ENCODE results near the gene CCDC102A. TPM values are rescaled to one million over a fixed set of nuclear protein-coding genes. Genes with fewer than 3 reads are reported as not detected.

CCDC102A gene
- total and polyA plus RNA-seq, 9 of the 15 experiments (the other 6 are each of a cell fraction or from before 2014, with no cell fraction given), result 0.03 to 4.9 (median 1.4) TPM

GRCh38 chr16:57462209-57462977 lies 74.0 kb downstream of the CCDC102A start, which contains the start of gene POLR2C (continued):
- TF ChIP-seq UBTF (IDR thresholded peaks at IDR 0.05; ENCODE audit: borderline replicate concordance in 1 of 2, low read depth in 2 of 2, low read length in 2 of 2) (0 out of 4 replicates have a peak, but pooled peaks of 1 of the 2 experiments have one; percentile 38), POLR2AphosphoS2 (IDR thresholded peaks at IDR 0.05; ENCODE audit: low read length) (peak; percentile 74), RBM15 (IDR thresholded peaks at IDR 0.05; ENCODE audit: insufficient read depth, low read length) (no peak), ZNF408 (CRISPR knock-in tag; IDR thresholded peaks at IDR 0.05; ENCODE audit: low read depth) (no peak), SPI1 (IDR thresholded peaks at IDR 0.05; ENCODE audit: borderline replicate concordance, low read depth, low read length) (0 out of 2 replicates have a peak, but pooled peaks have one; percentile 23), GTF2F1 (IDR thresholded peaks at IDR 0.05; ENCODE audit: low read depth, low read length) (peak; percentile 82), ELF4 (CRISPR knock-in tag; IDR thresholded peaks at IDR 0.05) (no peak), GABPB2 (CRISPR knock-in tag; conservative IDR thresholded peaks at IDR 0.05) (no peak), ELF1 (tag; IDR thresholded peaks at IDR 0.05) (peak; percentile 94), POU5F1 (IDR thresholded peaks at IDR 0.05; ENCODE audit: borderline replicate concordance, low read depth, low read length, partially characterized antibody) (no peak), L3MBTL2 (IDR thresholded peaks at IDR 0.05) (peak; percentile 48; the same call in 1 of the 2 replicates), TCF3 (CRISPR knock-in tag; IDR thresholded peaks at IDR 0.05) (peak; percentile 40; the same call in 1 of the 2 replicates), ZKSCAN3 (CRISPR knock-in tag; IDR thresholded peaks at IDR 0.05) (no peak), CHCHD3 (CRISPR knock-in tag; IDR thresholded peaks at IDR 0.05) (no peak), E2F8 (IDR thresholded peaks at IDR 0.05; ENCODE audit: low read depth, partially characterized antibody) (peak; percentile 90), ZNF398 (CRISPR knock-in tag; IDR thresholded peaks at IDR 0.05) (no peak), HEY1 (CRISPR knock-in tag; IDR thresholded peaks at IDR 0.05; ENCODE audit: borderline replicate concordance) (no peak; the same call in 1 of the 2 replicates), ZBTB26 (CRISPR knock-in tag; IDR thresholded peaks at IDR 0.05) (0 out of 2 replicates have a peak, but pooled peaks have one; percentile 5), ZFX (CRISPR knock-in tag; IDR thresholded peaks at IDR 0.05) (peak; percentile 80), PPARD (CRISPR knock-in tag; IDR thresholded peaks at IDR 0.05) (no peak)

Data from K562 (cell line).